ENCODE results near the gene LMO3.

- TF ChIP-seq CTCF (IDR thresholded peaks at IDR 0.05) (no peak), POLR2A (IDR thresholded peaks at IDR 0.05) (no peak)
Observed at GRCh38 chr12:16531621-16532020, 74.3 kb downstream of the LMO3 start.
